Fibroblast of lung (primary cell): Measurements from ENCODE around the gene SLF2. TPM values are rescaled to one million over a fixed set of nuclear protein-coding genes. Genes with fewer than 3 reads are reported as not detected.

ENCODE experiments used
- DNase-seq, 2 donors: peaks; one replicate each; pipeline versions ENCODE4 v3.0.0 to v3.0.0-alpha.2; 2010; ENCODE audit warnings: low read depth in 2 of 2
- H2AFZ ChIP-seq: 2 replicates; pipeline ENCODE4 v1.5.1; 2012; ENCODE audit warnings: low read length, control low read depth, inconsistent platforms
- H3K27ac ChIP-seq: 2 replicates; pipeline ENCODE4 v1.5.1; 2011; ENCODE audit warnings: low read length, control low read depth; ENCODE audit not compliant: insufficient read depth
- H3K27me3 ChIP-seq: 2 replicates; pipeline ENCODE4 v1.5.1; 2011; ENCODE audit warnings: mild to moderate bottlenecking, low read length; ENCODE audit not compliant: control insufficient read depth, insufficient read depth
- H3K36me3 ChIP-seq: 2 replicates; pipeline ENCODE4 v1.5.1; 2011; ENCODE audit warnings: low read length; ENCODE audit not compliant: control insufficient read depth, insufficient read depth
- H3K4me1 ChIP-seq: 2 replicates; pipeline ENCODE4 v1.5.1; 2011; ENCODE audit warnings: low read length; ENCODE audit not compliant: control insufficient read depth, insufficient read depth; ENCODE audit errors: extremely low read depth
- H3K4me2 ChIP-seq: 2 replicates; pipeline ENCODE4 v1.5.1; 2011; ENCODE audit warnings: low read length, control low read depth; ENCODE audit not compliant: insufficient read depth; ENCODE audit errors: extremely low read depth
- H3K4me3 ChIP-seq, 4 experiments: fragments of 200-600 bp in 1 of 4; sonication (generic) in 1 of 4; replicated peaks in 1 of 4; 2 replicates each; pipeline ENCODE4 v1.5.1; 2011 to 2016; ENCODE audit warnings: low read length in 4 of 4, low read depth in 3 of 4, mild to moderate bottlenecking in 3 of 4, control low read depth in 2 of 4, inconsistent platforms in 1 of 4, mixed read lengths in 1 of 4; ENCODE audit not compliant: insufficient read depth in 1 of 4; ENCODE audit errors: control extremely low read depth in 1 of 4
- H3K79me2 ChIP-seq: 2 replicates; pipeline ENCODE4 v1.5.1; 2012; ENCODE audit warnings: mild to moderate bottlenecking, low read length, inconsistent platforms; ENCODE audit not compliant: control insufficient read depth, insufficient read depth
- H3K9ac ChIP-seq: 2 replicates; pipeline ENCODE4 v1.5.1; 2011; ENCODE audit warnings: mild to moderate bottlenecking, low read length, control low read depth; ENCODE audit not compliant: insufficient read depth
- H3K9me3 ChIP-seq: 2 replicates; pipeline ENCODE4 v1.5.1; 2012; ENCODE audit warnings: low read depth, low read length; ENCODE audit not compliant: control insufficient read depth, insufficient read depth
- H4K20me1 ChIP-seq: 2 replicates; pipeline ENCODE4 v1.5.1; 2011; ENCODE audit warnings: low read length; ENCODE audit not compliant: control insufficient read depth, insufficient read depth; ENCODE audit errors: extremely low read depth
- CTCF ChIP-seq, 2 donors: IDR thresholded peaks in 1 of 2; conservative IDR thresholded peaks in 1 of 2; 1 replicate in 1 of 2; 2 replicates in 1 of 2; pipeline ENCODE4 v1.5.1; 2011 to 2012; ENCODE audit warnings: low read length in 2 of 2, control low read depth in 1 of 2, inconsistent platforms in 1 of 2, low read depth in 1 of 2, mild to moderate bottlenecking in 1 of 2
- EZH2 ChIP-seq: IDR thresholded peaks from 2 replicates; pipeline ENCODE4 v1.5.1; 2012; ENCODE audit warnings: low read length, control low read depth, mild to moderate bottlenecking; ENCODE audit errors: missing control alignments
- polyA plus RNA-seq, 2 donors: library from polyadenylated mRNA; depleted of rRNA in 1 of 2; stranded (reverse) in 1 of 2; unstranded in 1 of 2; fragments of >200 nt; gene quantifications; 2 replicates each; pipeline ENCODE4 v1.2.1, GENCODE V29; 2011 to 2012; ENCODE audit warnings: missing spikeins in 1 of 2
- total RNA-seq: library from RNA; depleted of rRNA; stranded (reverse); fragments of >200 nt; gene quantifications from 2 replicates; pipeline ENCODE4 v1.2.1, GENCODE V29; 2014

The SLF2 gene
- total and polyA plus RNA-seq, 2 donors (not counting 1 experiment from before 2014, with no cell fraction given): 16.6 to 32.5 TPM

- peak; percentile 83 to 87 for DNase-seq
- Histone ChIP-seq H3K79me2 (peaks cover 35% of the 10 kb centered on the region), H3K4me3 (peak overlapping the region; percentile 73 to 98 (median 84)), H3K27me3 (no peaks in the 10 kb centered on the region), H3K36me3 (peaks cover 15% of the 10 kb centered on the region), H3K9ac (peak overlapping the region; percentile 95), H4K20me1 (peaks cover 2% of the 10 kb centered on the region), H3K9me3 (no peaks in the 10 kb centered on the region), H3K27ac (peak overlapping the region; percentile 96), H2AFZ (peak overlapping the region; percentile 2), H3K4me2 (peak overlapping the region; percentile 99), H3K4me1 (peaks cover 27% of the 10 kb centered on the region)
- TF ChIP-seq EZH2 (no peak), CTCF (conservative IDR thresholded peaks at IDR 0.05 in 1 of 2, IDR thresholded peaks at IDR 0.05 in 1 of 2; ENCODE audit: low read depth in 1 of 2, low read length in 2 of 2) (no peak)
Observed at GRCh38 chr10:100998183-100998990, 85.6 kb downstream of the SLF2 start.

- peak overlapping the region; percentile 73 to 98 (median 84) for H3K4me3 ChIP-seq
- H3K27ac ChIP-seq: peak overlapping the region; percentile 96
- H3K79me2 ChIP-seq: peaks cover 43% of the 10 kb centered on the region
- H2AFZ ChIP-seq: peak overlapping the region; percentile 2
- DNase-seq: peak; percentile 71 to 74
- peaks cover 22% of the 10 kb centered on the region for H3K36me3 ChIP-seq
- peaks cover 27% of the 10 kb centered on the region for H3K4me1 ChIP-seq
- peak overlapping the region; percentile 95 for H3K9ac ChIP-seq
- peak; percentile 53 for TF ChIP-seq CTCF (conservative IDR thresholded peaks at IDR 0.05 in 1 of 2, IDR thresholded peaks at IDR 0.05 in 1 of 2; ENCODE audit: low read depth in 1 of 2, low read length in 2 of 2)
- TF ChIP-seq EZH2: no peak
- no peaks in the 10 kb centered on the region for H3K9me3 ChIP-seq
- H4K20me1 ChIP-seq: peaks cover 2% of the 10 kb centered on the region
- H3K4me2 ChIP-seq: peak overlapping the region; percentile 99
- no peaks in the 10 kb centered on the region for H3K27me3 ChIP-seq
Observed at GRCh38 chr10:100998991-100999741, 86.4 kb downstream of the SLF2 start.

- H3K9ac ChIP-seq: peak within 1 kb of the TSS; percentile 95
- peak within 1 kb of the TSS; percentile 85 to 98 (median 89) for H3K4me3 ChIP-seq
- H4K20me1 ChIP-seq: peaks cover 2% of the 10 kb centered on the region
- no peak for DNase-seq
- no peak for TF ChIP-seq CTCF (conservative IDR thresholded peaks at IDR 0.05 in 1 of 2, IDR thresholded peaks at IDR 0.05 in 1 of 2; ENCODE audit: low read depth in 1 of 2, low read length in 2 of 2)
- TF ChIP-seq EZH2: no peak
- H3K79me2 ChIP-seq: peaks cover 45% of the 10 kb centered on the region
- peak within 1 kb of the TSS; percentile 99 for H3K27ac ChIP-seq
- H3K27me3 ChIP-seq: no peaks in the 10 kb centered on the region
- peaks cover 27% of the 10 kb centered on the region for H3K4me1 ChIP-seq
- peak within 1 kb of the TSS; percentile 2 for H2AFZ ChIP-seq
- H3K4me2 ChIP-seq: peak within 1 kb of the TSS; percentile 99
- peaks cover 22% of the 10 kb centered on the region for H3K36me3 ChIP-seq
- no peaks in the 10 kb centered on the region for H3K9me3 ChIP-seq
Observed at GRCh38 chr10:100999742-101000126, 87.0 kb downstream of the SLF2 start, which contains the start of gene LZTS2. TSS of gene LZTS2 (plus strand) at chr10:100999808. CDS start at chr10:101002539, 2,731 bp downstream.
